Measurements from ENCODE around the gene WDR20.

DNA sequence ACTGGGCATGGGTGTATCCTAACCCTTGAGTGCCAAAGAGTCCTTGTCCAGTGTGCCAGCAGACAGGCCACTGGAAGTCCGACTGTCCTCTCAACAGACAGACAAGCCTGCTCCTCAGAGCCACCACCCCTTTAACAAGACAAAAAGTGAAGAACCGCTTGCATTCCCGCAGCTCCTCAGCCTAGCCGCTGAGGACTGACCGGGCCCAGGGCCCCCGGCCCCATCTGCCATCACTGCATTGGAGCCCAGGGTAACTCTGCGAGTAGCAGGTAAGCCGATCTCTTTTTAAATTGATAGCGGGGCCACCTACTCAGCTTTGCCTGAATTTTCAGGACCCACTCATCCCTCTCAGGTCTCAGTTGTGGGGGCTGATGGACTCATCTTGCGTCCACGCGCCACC, 96.3 kb downstream of the WDR20 start:
- TF ChIP-seq, protein P1, sequence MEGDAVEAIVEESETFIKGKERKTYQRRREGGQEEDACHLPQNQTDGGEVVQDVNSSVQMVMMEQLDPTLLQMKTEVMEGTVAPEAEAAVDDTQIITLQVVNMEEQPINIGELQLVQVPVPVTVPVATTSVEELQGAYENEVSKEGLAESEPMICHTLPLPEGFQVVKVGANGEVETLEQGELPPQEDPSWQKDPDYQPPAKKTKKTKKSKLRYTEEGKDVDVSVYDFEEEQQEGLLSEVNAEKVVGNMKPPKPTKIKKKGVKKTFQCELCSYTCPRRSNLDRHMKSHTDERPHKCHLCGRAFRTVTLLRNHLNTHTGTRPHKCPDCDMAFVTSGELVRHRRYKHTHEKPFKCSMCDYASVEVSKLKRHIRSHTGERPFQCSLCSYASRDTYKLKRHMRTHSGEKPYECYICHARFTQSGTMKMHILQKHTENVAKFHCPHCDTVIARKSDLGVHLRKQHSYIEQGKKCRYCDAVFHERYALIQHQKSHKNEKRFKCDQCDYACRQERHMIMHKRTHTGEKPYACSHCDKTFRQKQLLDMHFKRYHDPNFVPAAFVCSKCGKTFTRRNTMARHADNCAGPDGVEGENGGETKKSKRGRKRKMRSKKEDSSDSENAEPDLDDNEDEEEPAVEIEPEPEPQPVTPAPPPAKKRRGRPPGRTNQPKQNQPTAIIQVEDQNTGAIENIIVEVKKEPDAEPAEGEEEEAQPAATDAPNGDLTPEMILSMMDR (IDR thresholded peaks at IDR 0.05; ENCODE audit: insufficient read depth, low read length, poor library complexity, severe bottlenecking) = no peak
- TF ChIP-seq EZH2phosphoT487 (conservative IDR thresholded peaks at IDR 0.05; ENCODE audit: low read length) = no peak
